ENCODE results near the gene TENM3. TPM values are rescaled to one million over a fixed set of nuclear protein-coding genes. Genes with fewer than 3 reads are reported as not detected.

Gene TENM3
- total RNA-seq, 2 experiments from 2014 or later: not detected

DNA sequence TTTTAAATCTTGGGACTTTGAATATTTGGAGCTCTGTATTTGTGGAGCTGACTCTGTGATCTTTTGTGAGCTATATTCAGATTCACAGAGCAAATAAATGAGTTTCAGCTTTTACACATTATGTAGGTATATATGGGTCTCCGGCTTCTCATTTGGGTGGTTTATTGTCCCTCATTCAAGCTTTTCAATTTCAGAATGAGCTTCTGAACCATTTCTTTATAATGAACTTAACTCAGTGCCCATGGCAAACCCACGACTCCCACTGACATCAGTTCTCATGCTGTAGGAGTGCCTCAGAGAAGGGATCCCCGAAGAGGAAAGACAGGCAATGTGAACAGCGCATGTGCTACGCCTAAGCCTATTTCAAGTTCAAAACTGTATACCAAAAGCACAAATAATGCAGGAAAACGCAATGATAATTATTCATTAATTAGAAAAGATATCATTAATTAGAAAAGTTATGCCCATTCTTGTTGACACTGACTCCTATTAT lies 517.4 kb downstream of the TENM3 start:
- no TSS peak for BruUV-seq (replicated peaks)
- H3K36me3 ChIP-seq (ENCODE audit: insufficient read depth, low read length): no peaks in the 10 kb centered on the region
- no peak overlapping the region for H2AFZ ChIP-seq (ENCODE audit: low read length)
- POLR2A ChIA-PET: interaction anchor here (1.4 kb wide), 1 partner anchor 158 kb away, joined by 3 read pairs; no protein-coding TSS in a partner anchor
- no peaks in the 10 kb centered on the region for H3K79me2 ChIP-seq (ENCODE audit: insufficient read depth, low read depth, low read length)
- no peaks in the 10 kb centered on the region for H4K20me1 ChIP-seq (ENCODE audit: insufficient read depth, low read length)
- H3K4me2 ChIP-seq (ENCODE audit: low read length): no peak overlapping the region
- H3K9me3 ChIP-seq (ENCODE audit: low read length): no peaks in the 10 kb centered on the region
- no peak overlapping the region for H3K27ac ChIP-seq (ENCODE audit: low read depth, low read length, poor library complexity, severe bottlenecking)
- no peak for TF ChIP-seq EZH2phosphoT487 (IDR thresholded peaks at IDR 0.05; ENCODE audit: borderline replicate concordance, low read depth, low read length)
- TF ChIP-seq, protein P1, sequence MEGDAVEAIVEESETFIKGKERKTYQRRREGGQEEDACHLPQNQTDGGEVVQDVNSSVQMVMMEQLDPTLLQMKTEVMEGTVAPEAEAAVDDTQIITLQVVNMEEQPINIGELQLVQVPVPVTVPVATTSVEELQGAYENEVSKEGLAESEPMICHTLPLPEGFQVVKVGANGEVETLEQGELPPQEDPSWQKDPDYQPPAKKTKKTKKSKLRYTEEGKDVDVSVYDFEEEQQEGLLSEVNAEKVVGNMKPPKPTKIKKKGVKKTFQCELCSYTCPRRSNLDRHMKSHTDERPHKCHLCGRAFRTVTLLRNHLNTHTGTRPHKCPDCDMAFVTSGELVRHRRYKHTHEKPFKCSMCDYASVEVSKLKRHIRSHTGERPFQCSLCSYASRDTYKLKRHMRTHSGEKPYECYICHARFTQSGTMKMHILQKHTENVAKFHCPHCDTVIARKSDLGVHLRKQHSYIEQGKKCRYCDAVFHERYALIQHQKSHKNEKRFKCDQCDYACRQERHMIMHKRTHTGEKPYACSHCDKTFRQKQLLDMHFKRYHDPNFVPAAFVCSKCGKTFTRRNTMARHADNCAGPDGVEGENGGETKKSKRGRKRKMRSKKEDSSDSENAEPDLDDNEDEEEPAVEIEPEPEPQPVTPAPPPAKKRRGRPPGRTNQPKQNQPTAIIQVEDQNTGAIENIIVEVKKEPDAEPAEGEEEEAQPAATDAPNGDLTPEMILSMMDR (conservative IDR thresholded peaks at IDR 0.05; ENCODE audit: low read length): no peak
- CTCF ChIA-PET (ENCODE audit: unreplicated experiment): no interaction called here
- H3K9me2 ChIP-seq (ENCODE audit: insufficient read depth, low read length): no peaks in the 10 kb centered on the region
- no peak for DNase-seq (ENCODE audit: low spot score)
- H3K4me1 ChIP-seq (ENCODE audit: insufficient read depth, low read length, poor library complexity, severe bottlenecking): no peaks in the 10 kb centered on the region
- intact Hi-C loops (cut with micrococcal nuclease; ENCODE audit: unreplicated experiment): no loop called here
- no peak overlapping the region for H3K4me3 ChIP-seq (ENCODE audit: low read depth, low read length, poor library complexity, severe bottlenecking)

DNA sequence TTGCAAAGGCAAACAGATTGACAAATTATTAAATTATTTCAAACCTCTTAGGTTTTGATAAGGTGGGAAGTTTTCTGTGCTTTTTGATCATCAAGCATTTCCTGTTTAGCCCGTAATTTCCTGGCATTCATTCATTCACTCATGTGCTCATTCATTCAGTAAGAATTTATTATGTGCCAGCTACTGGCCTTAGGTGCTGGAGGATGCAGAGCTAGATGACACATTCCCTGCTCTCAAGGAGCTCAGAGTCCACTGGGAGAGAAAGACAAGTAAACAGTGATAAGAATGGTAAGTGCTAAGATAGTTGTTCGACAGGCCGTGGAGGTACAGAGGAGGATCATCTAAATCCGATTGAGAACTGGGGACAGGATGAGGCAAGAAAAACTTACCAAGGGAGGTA lies 520.9 kb downstream of the TENM3 start:
- Histone ChIP-seq H3K9me3 (ENCODE audit: low read length) (no peaks in the 10 kb centered on the region), H3K4me3 (ENCODE audit: low read depth, low read length, poor library complexity, severe bottlenecking) (no peak overlapping the region), H3K4me2 (ENCODE audit: low read length) (no peak overlapping the region), H3K9me2 (ENCODE audit: insufficient read depth, low read length) (no peaks in the 10 kb centered on the region), H3K36me3 (ENCODE audit: insufficient read depth, low read length) (no peaks in the 10 kb centered on the region), H3K4me1 (ENCODE audit: insufficient read depth, low read length, poor library complexity, severe bottlenecking) (no peaks in the 10 kb centered on the region), H3K27ac (ENCODE audit: low read depth, low read length, poor library complexity, severe bottlenecking) (no peak overlapping the region), H2AFZ (ENCODE audit: low read length) (no peak overlapping the region), H3K79me2 (ENCODE audit: insufficient read depth, low read depth, low read length) (no peaks in the 10 kb centered on the region), H4K20me1 (ENCODE audit: insufficient read depth, low read length) (no peaks in the 10 kb centered on the region)
- ChIA-PET CTCF (ENCODE audit: unreplicated experiment) (no interaction called here), POLR2A (interaction anchor here (0.8 kb wide), 1 partner anchor 56 kb away, joined by 5 read pairs; no protein-coding TSS in a partner anchor)
- TF ChIP-seq EZH2phosphoT487 (IDR thresholded peaks at IDR 0.05; ENCODE audit: borderline replicate concordance, low read depth, low read length): no peak
- TF ChIP-seq, protein P1 (conservative IDR thresholded peaks at IDR 0.05; ENCODE audit: low read length): no peak
- intact Hi-C loops (cut with micrococcal nuclease; ENCODE audit: unreplicated experiment): no loop called here
- no TSS peak for BruUV-seq (replicated peaks)
- no peak for DNase-seq (ENCODE audit: low spot score)

DNA sequence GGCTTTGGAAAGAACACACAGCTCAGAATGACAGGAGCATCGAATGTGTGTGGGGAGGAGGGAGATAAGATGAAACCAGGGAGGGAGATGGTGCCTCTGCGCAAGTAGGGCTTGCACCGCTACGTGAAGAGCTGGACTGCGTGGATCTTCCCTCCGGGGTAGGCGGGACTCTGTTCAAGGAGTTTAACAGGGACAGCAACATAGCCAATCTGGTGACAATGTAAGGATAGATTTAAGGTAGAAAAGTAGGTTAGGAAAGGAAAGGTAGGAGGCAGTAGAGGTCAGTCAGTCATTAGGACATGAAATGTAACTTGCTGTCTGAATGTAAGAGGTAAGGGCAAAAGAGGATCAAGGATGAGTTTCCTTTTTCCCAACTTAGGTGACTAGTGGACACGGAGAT lies 521.4 kb downstream of the TENM3 start:
- Histone ChIP-seq H3K9me3 (ENCODE audit: low read length) (no peaks in the 10 kb centered on the region), H3K36me3 (ENCODE audit: insufficient read depth, low read length) (no peaks in the 10 kb centered on the region), H3K4me3 (ENCODE audit: low read depth, low read length, poor library complexity, severe bottlenecking) (no peak overlapping the region), H3K4me1 (ENCODE audit: insufficient read depth, low read length, poor library complexity, severe bottlenecking) (no peaks in the 10 kb centered on the region), H2AFZ (ENCODE audit: low read length) (no peak overlapping the region), H4K20me1 (ENCODE audit: insufficient read depth, low read length) (no peaks in the 10 kb centered on the region), H3K79me2 (ENCODE audit: insufficient read depth, low read depth, low read length) (no peaks in the 10 kb centered on the region), H3K4me2 (ENCODE audit: low read length) (no peak overlapping the region), H3K27ac (ENCODE audit: low read depth, low read length, poor library complexity, severe bottlenecking) (no peak overlapping the region), H3K9me2 (ENCODE audit: insufficient read depth, low read length) (no peaks in the 10 kb centered on the region)
- BruUV-seq (replicated peaks): no TSS peak
- intact Hi-C loops (cut with micrococcal nuclease; ENCODE audit: unreplicated experiment): no loop called here
- TF ChIP-seq EZH2phosphoT487 (IDR thresholded peaks at IDR 0.05; ENCODE audit: borderline replicate concordance, low read depth, low read length): no peak
- TF ChIP-seq, protein P1 (conservative IDR thresholded peaks at IDR 0.05; ENCODE audit: low read length): no peak
- ChIA-PET POLR2A (no interaction called here), CTCF (ENCODE audit: unreplicated experiment) (no interaction called here)
- no peak for DNase-seq (ENCODE audit: low spot score)

All from OCI-LY7 (cell line).